D341Med (cell line): ENCODE data around the gene AS3MT.
"Not testable (repeated sequence)": the region's sequence is repeated elsewhere in the genome, so short reads cannot be mapped to it uniquely, and the experiment has no call there.

Experiments
- DNase-seq: peaks from one replicate; pipeline ENCODE4 v3.0.0; 2012; ENCODE audit warnings: low spot score

AS3MT gene

GRCh38 chr10:102919246-102919959 is 50.1 kb downstream of the AS3MT start:
- DNase-seq, result no peak

- no peak for DNase-seq
Measured at GRCh38 chr10:102919992-102920739, 50.9 kb downstream of the AS3MT start.

DNA sequence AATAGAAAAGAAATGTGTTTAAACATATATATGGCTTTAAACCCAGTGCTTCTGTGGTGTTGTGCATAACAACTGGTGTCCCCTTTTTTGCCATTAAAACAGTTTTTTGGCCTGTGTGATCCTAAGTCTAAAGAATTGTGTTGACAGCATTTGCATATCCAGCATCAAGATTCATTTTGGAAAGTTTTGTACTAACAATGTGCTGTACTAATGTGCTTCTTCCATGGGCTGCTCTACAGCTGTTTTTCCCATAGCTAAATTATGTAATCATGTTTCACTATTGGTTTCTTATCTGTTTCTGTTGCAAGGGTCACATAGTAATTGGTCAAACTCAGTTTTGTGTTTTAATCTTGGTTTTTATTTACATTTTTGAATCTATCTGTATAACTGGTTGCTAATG is 54.3 kb downstream of the AS3MT start:
- DNase-seq, result no peak

DNA sequence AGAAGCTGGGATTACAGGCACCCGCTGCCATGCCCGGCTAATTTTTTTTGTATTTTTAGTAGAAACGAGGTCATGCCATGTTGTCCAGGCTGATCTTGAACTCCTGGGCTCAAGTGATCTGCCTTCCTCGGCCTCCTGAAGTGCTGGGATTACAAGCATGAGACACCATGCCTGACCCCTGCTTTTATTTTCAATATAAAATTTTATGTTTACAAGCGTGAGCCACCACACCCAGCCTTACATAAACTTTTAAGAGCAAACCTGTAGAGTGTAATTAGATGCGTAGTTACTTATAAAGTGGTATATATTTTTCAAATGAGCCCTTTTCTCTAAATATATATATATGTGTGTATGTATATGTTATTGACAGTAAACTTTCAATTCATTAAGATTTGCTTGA is 57.6 kb downstream of the AS3MT start:
- no peak for DNase-seq

- DNase-seq, result no peak
Measured at GRCh38 chr10:102927311-102928010, 58.2 kb downstream of the AS3MT start.

DNA sequence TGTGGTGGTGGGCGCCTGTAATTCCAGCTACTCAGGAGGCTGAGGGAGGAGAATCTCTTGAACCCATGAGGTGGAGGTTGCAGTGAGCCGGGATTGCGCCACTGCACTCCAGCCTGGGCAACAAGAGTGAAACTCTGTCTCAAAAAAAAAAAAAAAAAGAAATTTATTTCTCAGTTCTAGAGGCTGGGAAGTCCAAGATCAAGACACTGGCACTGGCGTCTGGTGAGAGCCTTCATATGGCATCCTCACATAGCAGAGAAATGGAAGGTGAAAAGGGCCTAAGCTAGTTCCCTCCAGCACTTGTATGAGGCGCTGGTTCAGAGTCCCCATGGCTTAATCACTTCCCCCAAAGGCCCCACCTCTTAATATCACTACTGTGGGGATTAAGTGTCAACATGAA is 59.2 kb downstream of the AS3MT start:
- not testable (repeated sequence) for DNase-seq

GRCh38 chr10:102930720-102931119 is 61.5 kb downstream of the AS3MT start:
- no peak for DNase-seq

DNA sequence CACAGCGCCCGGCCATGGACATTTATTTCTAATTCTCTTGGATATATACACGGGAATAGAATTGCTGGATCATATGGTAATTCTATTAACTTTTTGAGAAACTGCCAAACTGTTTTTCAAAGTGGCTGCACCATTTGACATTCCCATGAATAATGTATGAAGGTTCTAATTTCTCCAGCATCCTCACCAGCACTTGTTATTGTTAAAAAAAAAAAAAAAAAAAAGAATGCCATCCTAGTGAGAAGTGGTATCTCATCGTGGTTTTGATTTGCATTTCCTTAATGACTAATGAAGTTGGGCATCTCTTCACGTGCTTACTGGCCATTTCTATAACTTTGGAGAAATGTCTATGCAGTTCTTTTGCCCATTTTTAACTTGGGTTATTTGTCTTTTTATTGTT is 62.4 kb downstream of the AS3MT start:
- no peak for DNase-seq

DNA sequence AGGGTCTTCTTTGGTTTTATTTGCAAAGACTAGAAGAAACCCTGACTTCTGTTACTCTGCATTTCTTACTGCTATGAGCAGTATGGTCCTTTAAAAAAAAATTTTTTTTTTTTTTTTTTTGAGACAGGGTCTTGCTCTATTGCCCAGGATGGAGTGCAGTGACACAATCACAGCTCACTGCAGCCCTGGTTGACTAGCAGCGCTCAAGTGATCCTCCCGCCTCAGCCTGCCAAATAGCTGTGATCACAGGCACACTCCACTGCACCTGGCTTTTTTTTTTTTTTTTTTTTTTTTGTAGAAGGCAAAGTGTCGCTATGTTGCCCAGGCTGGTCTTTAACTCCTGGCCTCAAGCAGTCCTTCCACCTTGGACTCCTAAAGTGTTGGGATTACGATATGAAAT is 66.2 kb downstream of the AS3MT start:
- no peak for DNase-seq

DNA sequence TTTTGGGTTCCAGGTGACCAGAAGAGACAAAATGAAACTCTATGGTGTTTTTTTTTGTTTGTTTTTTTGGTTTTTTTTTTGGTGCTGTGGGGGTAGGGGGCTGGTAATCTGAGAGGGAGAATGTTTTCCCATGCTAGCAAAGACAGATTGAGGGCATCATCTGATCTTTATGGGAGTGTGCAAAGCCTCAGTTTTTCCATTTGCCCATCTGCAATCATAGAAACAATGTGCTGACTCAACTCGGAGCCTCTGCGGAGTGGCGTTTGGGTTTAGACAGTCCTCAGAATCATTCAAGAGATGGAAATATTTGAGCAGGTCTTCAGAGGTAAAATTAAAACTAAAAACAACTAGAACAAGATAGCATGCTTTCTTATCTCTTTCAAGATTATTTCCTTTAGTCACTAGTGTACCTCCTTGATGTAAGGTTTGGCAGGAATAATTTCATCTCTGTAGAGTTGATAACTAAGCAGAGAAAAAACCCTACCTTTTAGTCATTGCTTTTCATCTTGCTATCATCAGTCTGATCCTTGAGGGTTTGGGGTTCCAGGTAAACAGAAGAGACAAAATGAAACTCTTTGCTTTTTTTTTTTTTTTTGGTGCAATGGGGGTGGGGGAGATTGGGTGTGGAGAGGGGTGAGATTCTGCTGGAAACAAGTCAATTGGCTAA is 66.8 kb downstream of the AS3MT start:
- no peak for DNase-seq

GRCh38 chr10:102941401-102941800 is 72.1 kb downstream of the AS3MT start:
- no peak for DNase-seq

DNA sequence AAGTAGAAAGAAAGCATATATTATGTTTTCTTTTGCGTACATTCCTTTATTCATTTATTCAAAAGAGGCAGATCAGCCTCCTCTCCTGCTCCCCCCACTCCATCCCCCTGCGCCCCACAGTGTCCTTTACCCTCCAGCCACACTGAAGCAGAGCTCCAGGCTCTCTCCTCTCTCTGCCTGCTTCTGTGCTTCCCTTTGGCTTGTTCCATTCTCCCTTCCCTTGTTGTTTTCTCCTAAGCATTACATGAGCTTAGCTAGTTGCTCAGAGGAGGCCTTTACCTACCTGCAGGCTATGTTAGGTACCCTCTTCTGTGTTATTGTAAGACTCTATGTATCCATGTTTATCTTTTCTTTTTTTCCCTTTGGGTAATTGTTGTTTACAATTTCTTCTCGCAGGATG is 76.2 kb downstream of the AS3MT start:
- DNase-seq, result no peak

DNA sequence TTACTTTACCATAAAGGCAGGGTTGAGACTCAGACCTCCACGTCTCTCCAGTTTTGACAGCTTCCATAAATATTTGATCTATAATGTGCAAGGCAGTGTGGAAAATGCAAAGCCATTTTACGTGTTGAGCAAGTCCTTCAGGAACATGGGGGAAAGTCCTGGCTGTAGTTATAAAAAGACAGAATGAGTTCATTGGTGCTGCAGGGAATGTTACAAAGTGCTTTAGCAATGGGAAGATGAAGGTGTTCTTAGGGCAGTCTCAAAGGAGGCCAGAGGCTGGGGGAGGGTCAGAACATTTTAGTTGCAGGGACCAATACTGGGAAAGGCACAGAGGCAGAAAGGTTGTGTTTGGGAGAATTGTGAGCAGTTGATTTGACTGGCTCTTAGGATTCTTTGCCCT is 76.7 kb downstream of the AS3MT start:
- DNase-seq, result no peak

DNA sequence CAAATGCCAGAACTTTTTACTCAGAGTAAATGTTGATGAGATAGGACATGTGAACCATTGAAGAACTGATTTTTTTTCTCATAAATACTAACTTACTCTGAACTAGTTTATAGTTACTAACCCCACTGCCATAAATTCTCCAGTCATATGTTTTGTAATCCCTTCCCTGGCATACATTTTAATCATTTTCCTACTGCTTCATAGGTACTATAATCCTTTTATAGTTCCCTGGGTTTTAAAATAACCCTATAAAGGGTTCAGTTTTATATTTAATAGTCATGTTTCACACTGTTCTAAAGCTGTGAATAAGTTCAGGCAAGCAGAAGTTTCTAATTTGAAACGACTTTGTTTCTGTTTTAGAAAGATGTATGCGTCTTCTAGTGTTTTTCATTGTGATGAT is 77.7 kb downstream of the AS3MT start:
- DNase-seq, result no peak

GRCh38 chr10:102948176-102948575 is 78.9 kb downstream of the AS3MT start:
- DNase-seq, result no peak

GRCh38 chr10:102948786-102949185 is 79.5 kb downstream of the AS3MT start:
- no peak for DNase-seq

GRCh38 chr10:102949916-102950315 is 80.6 kb downstream of the AS3MT start:
- no peak for DNase-seq

DNA sequence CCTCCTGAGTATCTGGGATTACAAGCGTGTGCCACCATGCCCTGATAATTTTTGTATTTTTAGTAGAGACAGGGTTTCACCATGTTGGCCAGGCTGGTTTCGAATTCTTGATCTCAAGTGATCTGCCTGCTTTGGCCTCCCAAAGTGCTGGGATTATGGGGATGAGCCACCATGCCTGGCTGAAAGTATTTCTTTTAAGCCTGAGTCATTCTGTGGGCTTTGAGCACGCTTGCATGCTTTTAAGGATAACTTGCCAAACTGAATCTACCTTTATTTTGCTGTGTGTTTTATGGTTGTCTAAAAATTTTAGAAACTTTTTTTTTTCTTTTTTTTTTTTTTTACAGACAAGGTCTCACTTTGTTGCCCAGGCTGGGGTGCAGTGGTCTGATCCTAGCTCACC is 82.0 kb downstream of the AS3MT start:
- no peak for DNase-seq
